HTR-8/SVneo (cell line): ENCODE results near the gene POLR2B.
"Not testable (repeated sequence)": the region's sequence is repeated elsewhere in the genome, so short reads cannot be mapped to it uniquely, and the experiment has no call there.

ENCODE experiments used
- DNase-seq: peaks from one replicate; pipeline ENCODE4 v3.0.0; 2011; ENCODE audit warnings: low spot score, mixed read lengths; ENCODE audit not compliant: insufficient read length
- FAIRE-seq: peaks from 2 replicates; lab custom pipeline; 2011; peaks lifted over from hg19 to GRCh38; lab: Jason Lieb, UNC

The POLR2B gene

DNA sequence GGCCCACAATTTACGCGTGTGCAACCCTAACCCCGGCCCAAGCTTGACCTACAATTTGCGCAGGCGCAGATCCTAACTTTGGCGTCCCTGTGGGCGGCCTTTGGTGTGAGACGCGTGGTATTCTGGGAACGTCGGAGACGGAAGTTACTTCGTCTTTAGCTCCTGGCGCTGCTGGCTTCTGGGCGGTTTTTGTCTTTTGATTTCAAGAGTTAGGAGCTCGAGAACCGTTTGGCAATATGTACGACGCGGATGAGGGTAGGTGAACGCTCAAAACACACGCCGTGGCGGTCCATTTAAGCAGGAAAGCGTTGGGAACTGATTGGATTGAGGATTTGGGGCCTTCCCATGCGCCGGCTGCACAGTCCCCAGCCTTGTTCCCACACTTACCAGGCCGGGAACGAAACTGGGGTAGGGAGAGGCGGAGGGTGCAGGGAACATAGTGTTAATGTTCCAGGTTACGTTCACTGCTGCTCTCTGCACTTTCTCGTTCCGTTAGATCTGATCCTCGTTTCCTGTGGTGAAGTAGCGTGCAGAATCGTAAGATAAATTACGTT lies at the start of gene POLR2B:
POLR2B (plus strand) TSS at position 147 of the 554 bp plus-strand sequence; CDS start at position 237, 90 bp downstream.
- FAIRE-seq (no peak), DNase-seq (peak; percentile 75)

DNA sequence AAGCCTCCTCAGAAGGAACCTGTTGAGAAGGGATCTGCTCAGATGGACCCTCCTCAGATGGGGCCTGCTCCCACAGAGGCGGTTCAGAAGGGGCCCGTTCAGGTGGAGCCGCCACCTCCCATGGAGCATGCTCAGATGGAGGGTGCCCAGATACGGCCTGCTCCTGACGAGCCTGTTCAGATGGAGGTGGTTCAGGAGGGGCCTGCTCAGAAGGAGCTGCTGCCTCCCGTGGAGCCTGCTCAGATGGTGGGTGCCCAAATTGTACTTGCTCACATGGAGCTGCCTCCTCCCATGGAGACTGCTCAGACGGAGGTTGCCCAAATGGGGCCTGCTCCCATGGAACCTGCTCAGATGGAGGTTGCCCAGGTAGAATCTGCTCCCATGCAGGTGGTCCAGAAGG lies 48.1 kb upstream of the POLR2B start:
- DNase-seq (no peak), FAIRE-seq (no peak)

GRCh38 chr4:56931924-56932323 lies 46.8 kb upstream of the POLR2B start:
- FAIRE-seq = no peak
- no peak for DNase-seq

- DNase-seq (peak; percentile 45), FAIRE-seq (peak; percentile 71)
Measured at GRCh38 chr4:56937262-56937661, 41.4 kb upstream of the POLR2B start.

GRCh38 chr4:56939826-56940225 lies 38.9 kb upstream of the POLR2B start:
- not testable (repeated sequence) for FAIRE-seq, DNase-seq

GRCh38 chr4:56940403-56940802 lies 38.3 kb upstream of the POLR2B start:
- FAIRE-seq = no peak
- DNase-seq = no peak

DNA sequence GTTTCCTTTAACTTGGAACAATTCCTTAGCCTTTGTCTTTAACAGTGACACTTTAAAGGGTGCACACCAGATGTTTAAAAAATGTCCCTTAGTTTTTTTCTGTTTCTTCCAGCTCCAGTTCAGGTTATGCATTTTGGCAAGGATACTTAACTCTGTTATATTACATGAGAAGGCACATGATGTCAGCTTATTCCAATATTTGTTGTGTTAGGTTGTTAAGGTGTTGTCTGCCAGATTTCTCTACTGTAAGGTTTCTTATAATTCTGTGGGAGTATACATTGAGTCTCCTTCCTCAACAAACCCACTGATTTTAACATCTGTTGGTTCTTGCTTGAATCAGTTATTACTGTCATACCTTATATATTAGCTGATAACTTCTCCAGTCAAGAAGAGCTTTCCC lies 37.7 kb upstream of the POLR2B start:
- no peak for DNase-seq
- FAIRE-seq = no peak

DNA sequence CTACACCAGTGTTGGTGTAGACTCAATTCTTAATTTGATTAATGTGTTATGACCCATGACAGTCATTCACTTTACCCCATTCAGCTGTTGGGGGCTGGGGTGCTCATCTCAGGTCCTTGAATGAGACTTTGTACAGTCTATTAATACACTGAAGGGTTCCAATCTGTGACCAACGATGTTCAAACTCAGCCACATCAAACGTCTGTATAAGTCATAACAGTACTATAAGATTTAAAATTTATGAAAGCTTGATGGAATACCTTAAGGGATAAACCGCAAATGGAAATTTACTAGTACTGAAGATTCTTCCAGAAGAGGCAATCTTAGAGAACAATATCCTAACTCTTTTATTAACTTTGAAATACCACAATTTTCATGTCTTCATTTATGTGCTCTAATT lies 37.3 kb upstream of the POLR2B start:
- DNase-seq (no peak), FAIRE-seq (no peak)

GRCh38 chr4:56953680-56954520 lies 24.8 kb upstream of the POLR2B start:
- DNase-seq (no peak), FAIRE-seq (no peak)

DNA sequence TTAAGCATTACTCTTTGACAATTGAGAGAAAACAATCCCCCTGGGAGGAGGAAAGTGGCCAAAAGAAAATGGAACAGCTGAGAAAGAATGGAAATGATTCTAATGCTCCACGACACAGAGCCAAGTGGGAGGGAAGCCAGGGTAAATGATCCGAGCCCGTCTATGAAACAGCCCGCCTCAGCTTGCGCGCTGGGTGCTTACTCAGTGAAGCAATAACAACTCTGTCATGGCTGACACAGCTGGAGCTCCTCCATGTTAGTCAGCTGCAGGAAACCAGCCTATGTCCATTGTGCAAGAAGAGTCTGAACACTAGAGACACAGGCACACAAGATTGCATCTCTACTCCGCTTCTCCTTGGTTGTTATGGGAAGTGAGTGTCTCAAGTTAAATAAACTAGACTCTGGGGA lies 20.6 kb upstream of the POLR2B start:
- no peak for FAIRE-seq
- peak; percentile 14 for DNase-seq

GRCh38 chr4:56959100-56959499 lies 19.6 kb upstream of the POLR2B start:
- FAIRE-seq (no peak), DNase-seq (no peak)

DNA sequence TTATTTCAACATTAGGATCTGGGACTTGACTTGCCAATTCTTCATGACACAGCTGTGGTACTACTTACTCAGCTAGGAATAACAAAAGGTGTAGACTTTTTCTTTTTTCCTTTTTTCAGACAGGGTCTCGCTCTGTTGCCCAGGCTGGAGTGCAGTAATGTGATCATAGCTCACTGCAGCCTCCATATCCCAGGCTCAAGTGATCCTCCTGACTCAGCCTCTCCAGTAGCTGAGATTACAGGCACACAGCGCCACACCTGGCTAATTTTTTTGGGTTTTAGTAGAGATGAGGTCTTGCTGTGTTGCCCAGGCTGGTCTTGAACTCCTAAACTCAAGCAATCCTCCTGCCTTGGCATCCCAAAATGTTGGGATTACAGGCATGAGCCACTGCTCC lies 17.6 kb upstream of the POLR2B start:
- FAIRE-seq (no peak), DNase-seq (no peak)

DNA sequence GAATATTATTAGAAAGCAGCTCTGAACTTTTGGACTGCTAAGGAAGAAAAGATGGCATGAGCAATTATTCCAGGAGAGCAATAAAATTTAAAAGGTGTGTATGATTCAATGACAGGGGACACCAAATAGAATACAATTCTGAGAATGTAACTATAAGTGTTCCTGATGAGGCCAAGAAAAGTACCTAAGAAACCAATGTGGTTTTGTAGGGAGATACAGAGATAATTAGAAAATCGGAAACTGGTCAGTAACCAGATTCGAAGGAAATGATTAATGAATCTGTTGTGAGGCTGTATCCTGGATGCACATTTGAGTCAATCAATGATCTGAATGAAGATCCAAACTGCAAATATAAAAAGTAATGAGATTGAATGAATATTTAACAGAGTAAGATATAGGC lies 7.3 kb upstream of the POLR2B start:
- DNase-seq (no peak), FAIRE-seq (no peak)

DNA sequence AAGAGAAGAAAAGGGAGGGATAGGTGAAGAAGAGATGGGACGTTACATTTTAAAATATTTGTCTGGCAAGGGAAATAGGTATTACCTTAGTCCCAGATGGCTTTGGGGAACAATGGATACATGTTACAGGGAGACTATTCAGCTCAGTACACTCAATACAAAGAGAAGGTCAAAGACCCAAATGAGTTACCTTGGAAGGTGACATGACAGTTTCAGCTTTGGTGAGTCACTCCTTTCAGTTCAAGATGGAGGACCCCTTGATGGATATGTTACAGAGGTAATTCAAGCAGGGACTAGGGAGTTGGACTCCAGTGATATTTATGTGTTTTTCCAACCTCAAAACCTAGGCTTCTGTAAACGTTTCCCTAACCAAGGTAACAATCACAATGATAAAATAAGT lies 6.3 kb upstream of the POLR2B start:
- DNase-seq (no peak), FAIRE-seq (no peak)

DNA sequence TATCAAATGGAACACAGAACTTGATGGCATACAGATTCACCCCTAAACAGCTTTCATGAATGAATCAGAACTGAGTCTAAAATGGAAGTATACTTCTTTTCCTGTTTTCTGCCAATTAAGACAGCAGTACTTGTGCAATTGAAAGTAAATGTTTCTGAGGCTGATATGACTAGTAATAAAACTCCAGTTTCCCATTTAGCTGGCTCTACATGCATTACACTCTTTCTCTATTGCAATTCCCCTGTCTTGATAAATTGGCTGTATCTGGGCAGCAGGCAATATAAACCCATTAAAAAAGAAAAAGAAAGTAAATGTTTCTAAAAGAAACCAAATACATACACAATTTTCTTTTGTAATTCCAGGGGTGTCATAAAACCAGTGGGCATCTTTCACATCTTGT lies 5.9 kb upstream of the POLR2B start:
- no peak for DNase-seq
- no peak for FAIRE-seq

GRCh38 chr4:56973336-56973735 lies 5.4 kb upstream of the POLR2B start:
- DNase-seq (no peak), FAIRE-seq (no peak)

- FAIRE-seq (no peak), DNase-seq (no peak)
Measured at GRCh38 chr4:56976283-56976836, 2.3 kb upstream of the POLR2B start.

- FAIRE-seq (no peak), DNase-seq (no peak)
Measured at GRCh38 chr4:56976837-56977320, 1.8 kb upstream of the POLR2B start.

DNA sequence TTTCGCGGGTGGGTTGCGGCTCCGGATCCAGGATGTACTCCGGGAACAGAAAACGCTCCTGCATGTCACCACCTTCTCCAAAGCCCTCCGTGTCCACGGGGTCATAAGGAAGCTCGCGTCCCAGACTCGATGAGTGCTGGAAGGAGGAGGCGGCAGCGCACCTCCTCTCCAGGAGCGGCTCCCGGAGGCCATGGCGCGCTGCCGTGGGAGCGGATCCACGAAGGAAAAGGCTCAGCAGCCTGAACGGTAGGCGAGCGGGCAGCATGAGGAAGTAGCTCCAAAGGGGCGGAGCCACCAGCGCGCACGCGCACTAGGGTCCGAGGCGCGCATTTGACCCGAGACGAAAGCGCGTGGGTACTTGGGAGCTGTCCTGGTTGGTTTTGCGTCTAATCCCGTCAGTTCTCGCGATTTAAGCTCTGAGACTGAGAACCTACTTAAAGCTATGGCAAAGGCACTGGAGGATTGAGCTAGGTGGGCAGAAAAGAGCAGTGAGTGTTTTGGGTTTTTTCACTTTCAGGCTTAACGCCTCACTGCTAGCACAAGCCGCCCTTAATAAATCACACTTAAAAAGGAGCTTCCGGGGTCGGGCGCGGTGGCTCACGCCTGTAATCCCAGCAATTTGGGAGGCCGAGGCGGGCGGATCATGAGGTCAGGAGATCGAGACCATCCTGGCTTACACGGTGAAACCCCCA lies 1.2 kb upstream of the POLR2B start, which contains the start of gene NOA1:
NOA1 (minus strand) TSS at position 286 of the 692 bp plus-strand sequence; CDS start at position 265, 21 bp downstream.
- FAIRE-seq (peak; percentile 42), DNase-seq (peak; percentile 90)

- FAIRE-seq (no peak), DNase-seq (no peak)
Measured at GRCh38 chr4:56979421-56980072, 851 bp downstream of the POLR2B start.
